Measurements from ENCODE around the gene MMP28.

- TF ChIP-seq POLR2A (IDR thresholded peaks at IDR 0.05) (no peak), POLR2AphosphoS5 (IDR thresholded peaks at IDR 0.05) (no peak)
Observed at GRCh38 chr17:35752471-35752870, 43.0 kb downstream of the MMP28 start.

Data from breast epithelium (tissue), 3 donors.